Trophoblast cell (in vitro differentiated cells and primary cell): Measurements from ENCODE around the gene AGRP.

Experiments
- DNase-seq, 2 donors: peaks; one replicate each; pipeline ENCODE4 v3.0.0-alpha.2; 2016
- H2AFZ ChIP-seq: 2 replicates; pipeline ENCODE4 v1.6.1; 2013; ENCODE audit warnings: low read length, moderate library complexity, mild to moderate bottlenecking; ENCODE audit not compliant: insufficient read depth, poor library complexity
- H2AK5ac ChIP-seq: 2 replicates; pipeline ENCODE4 v1.6.1; 2013; ENCODE audit warnings: mild to moderate bottlenecking, low read length
- H2BK120ac ChIP-seq: 2 replicates; pipeline ENCODE4 v1.6.1; 2013; ENCODE audit warnings: low read length, mild to moderate bottlenecking, moderate library complexity; ENCODE audit not compliant: insufficient read depth, poor library complexity
- H2BK12ac ChIP-seq: 2 replicates; pipeline ENCODE4 v1.6.1; 2013; ENCODE audit warnings: mild to moderate bottlenecking, low read length, moderate library complexity
- H2BK5ac ChIP-seq: 2 replicates; pipeline ENCODE4 v1.6.1; 2013; ENCODE audit warnings: low read length, low read depth, moderate library complexity, mild to moderate bottlenecking; ENCODE audit not compliant: poor library complexity
- H3K14ac ChIP-seq: 2 replicates; pipeline ENCODE4 v1.6.1; 2013; ENCODE audit warnings: mild to moderate bottlenecking, low read length
- H3K18ac ChIP-seq: 2 replicates; pipeline ENCODE4 v1.6.1; 2013; ENCODE audit warnings: mild to moderate bottlenecking, low read length
- H3K23ac ChIP-seq: 2 replicates; pipeline ENCODE4 v1.6.1; 2013; ENCODE audit warnings: low read length
- H3K27ac ChIP-seq: 2 replicates; pipeline ENCODE4 v1.5.1; 2013; ENCODE audit warnings: low read depth, mild to moderate bottlenecking, inconsistent platforms, low read length, moderate library complexity
- H3K27me3 ChIP-seq: 2 replicates; pipeline ENCODE4 v1.6.1; 2013; ENCODE audit warnings: inconsistent platforms, mild to moderate bottlenecking, low read length, moderate library complexity; ENCODE audit not compliant: insufficient read depth
- H3K36me3 ChIP-seq, 2 experiments: 1 replicate in 1 of 2; 2 replicates in 1 of 2; pipeline ENCODE4 v1.6.1; 2013; ENCODE audit warnings: low read length in 2 of 2, mild to moderate bottlenecking in 2 of 2, moderate library complexity in 1 of 2; ENCODE audit not compliant: insufficient read depth in 2 of 2, control insufficient read depth in 1 of 2
- H3K4ac ChIP-seq: 2 replicates; pipeline ENCODE4 v1.6.1; 2013; ENCODE audit warnings: low read depth, mild to moderate bottlenecking, low read length, moderate library complexity
- H3K4me1 ChIP-seq, 2 experiments: 1 replicate in 1 of 2; 2 replicates in 1 of 2; pipeline ENCODE4 v1.6.1; 2013; ENCODE audit warnings: low read length in 2 of 2, mild to moderate bottlenecking in 2 of 2, moderate library complexity in 1 of 2; ENCODE audit not compliant: insufficient read depth in 2 of 2, control insufficient read depth in 1 of 2
- H3K4me2 ChIP-seq: 2 replicates; pipeline ENCODE4 v1.6.1; 2013; ENCODE audit warnings: inconsistent platforms, mild to moderate bottlenecking, low read length, moderate library complexity
- H3K4me3 ChIP-seq: 2 replicates; pipeline ENCODE4 v1.5.1; 2013; ENCODE audit warnings: mild to moderate bottlenecking, low read depth, low read length, inconsistent platforms
- H3K79me1 ChIP-seq: one replicate; pipeline ENCODE4 v1.6.1; 2013; ENCODE audit warnings: low read length
- H3K79me2 ChIP-seq: 2 replicates; pipeline ENCODE4 v1.6.1; 2013; ENCODE audit warnings: low read length, mild to moderate bottlenecking; ENCODE audit not compliant: control insufficient read depth, insufficient read depth, poor library complexity
- H3K9ac ChIP-seq: 2 replicates; pipeline ENCODE4 v1.6.1; 2013; ENCODE audit warnings: mild to moderate bottlenecking, low read length
- H3K9me3 ChIP-seq: 2 replicates; pipeline ENCODE4 v1.6.1; 2013; ENCODE audit warnings: low read depth, mild to moderate bottlenecking, control low read depth, inconsistent platforms, low read length; ENCODE audit not compliant: insufficient read depth
- H4K12ac ChIP-seq: 2 replicates; pipeline ENCODE4 v1.6.1; 2013; ENCODE audit warnings: low read depth, mild to moderate bottlenecking, low read length, moderate library complexity
- H4K8ac ChIP-seq: 2 replicates; pipeline ENCODE4 v1.6.1; 2013; ENCODE audit warnings: low read depth, mild to moderate bottlenecking, low read length, moderate library complexity
- H4K91ac ChIP-seq: one replicate; pipeline ENCODE4 v1.6.1; 2013; ENCODE audit warnings: low read depth, mild to moderate bottlenecking, low read length, moderate library complexity
- WGBS: extraction: QIAGEN DNeasy Blood & Tissue Kit; methylation state at CpG from one replicate; pipeline ENCODE4 v1.1.7; 2013; ENCODE audit warnings: missing lambda C conversion rate; ENCODE audit not compliant: insufficient read length, insufficient coverage; ENCODE audit errors: extremely low coverage; 5-methylcytosine and 5-hydroxymethylcytosine counted together

Gene AGRP

DNA sequence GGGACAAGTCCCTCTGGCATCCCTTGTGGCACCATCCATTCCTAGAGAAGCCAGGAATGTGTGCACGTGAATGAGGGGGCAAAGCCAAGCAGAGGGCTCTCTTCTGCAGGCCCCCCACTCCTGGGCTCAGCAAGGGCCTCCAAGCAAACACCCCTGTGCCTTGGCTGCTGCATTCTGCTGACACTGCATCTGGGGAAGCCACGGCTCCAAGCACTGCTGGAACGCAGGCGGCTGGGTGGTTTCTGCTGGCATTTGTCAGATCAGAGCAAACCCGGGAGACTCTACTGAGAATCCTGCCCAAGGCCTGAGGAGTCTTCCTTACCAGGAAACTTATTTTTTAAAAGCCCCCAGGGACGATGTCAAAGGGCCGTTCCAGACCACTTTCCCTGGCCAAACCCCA, 25.7 kb downstream of the AGRP start:
- Histone ChIP-seq H2BK5ac (no peak overlapping the region), H3K18ac (no peak overlapping the region), H3K27me3 (no peaks in the 10 kb centered on the region), H4K12ac (no peak overlapping the region), H4K91ac (no peak overlapping the region), H3K27ac (no peak overlapping the region), H3K79me1 (no peaks in the 10 kb centered on the region), H2AK5ac (no peak overlapping the region), H2BK120ac (no peak overlapping the region), H3K79me2 (no peaks in the 10 kb centered on the region), H3K14ac (no peak overlapping the region), H3K9me3 (no peaks in the 10 kb centered on the region), H3K4ac (no peak overlapping the region), H3K4me1 (peaks cover 2 to 5% of the 10 kb centered on the region in 2 experiments), H3K23ac (no peak overlapping the region), H3K36me3 (peaks cover 26 to 30% of the 10 kb centered on the region in 2 experiments), H3K4me3 (no peak overlapping the region), H2AFZ (no peak overlapping the region), H3K4me2 (no peak overlapping the region), H4K8ac (no peak overlapping the region), H3K9ac (no peak overlapping the region), H2BK12ac (no peak overlapping the region)
- no CpG with 5 or more reads among the region's 7 CpGs for WGBS
- no peak for DNase-seq

GRCh38 chr16:67456391-67457081, 26.8 kb downstream of the AGRP start:
- no CpG with 5 or more reads among the region's 6 CpGs for WGBS
- no peaks in the 10 kb centered on the region for H3K79me1 ChIP-seq
- H2BK5ac ChIP-seq = no peak overlapping the region
- H3K4me2 ChIP-seq = no peak overlapping the region
- no peak overlapping the region for H3K4ac ChIP-seq
- no peak overlapping the region for H3K4me3 ChIP-seq
- H3K27ac ChIP-seq = no peak overlapping the region
- DNase-seq = no peak
- no peak overlapping the region for H2AK5ac ChIP-seq
- H3K27me3 ChIP-seq = no peaks in the 10 kb centered on the region
- no peaks in the 10 kb centered on the region for H3K79me2 ChIP-seq
- no peak overlapping the region for H3K18ac ChIP-seq
- no peak overlapping the region for H3K23ac ChIP-seq
- H2BK12ac ChIP-seq = no peak overlapping the region
- H3K36me3 ChIP-seq = peaks cover 29 to 35% of the 10 kb centered on the region in 2 experiments
- no peaks in the 10 kb centered on the region for H3K9me3 ChIP-seq
- no peak overlapping the region for H3K14ac ChIP-seq
- no peak overlapping the region for H4K8ac ChIP-seq
- no peak overlapping the region for H4K91ac ChIP-seq
- H3K4me1 ChIP-seq = peaks cover 2 to 5% of the 10 kb centered on the region in 2 experiments
- no peak overlapping the region for H2BK120ac ChIP-seq
- H4K12ac ChIP-seq = no peak overlapping the region
- no peak overlapping the region for H3K9ac ChIP-seq
- H2AFZ ChIP-seq = no peak overlapping the region

DNA sequence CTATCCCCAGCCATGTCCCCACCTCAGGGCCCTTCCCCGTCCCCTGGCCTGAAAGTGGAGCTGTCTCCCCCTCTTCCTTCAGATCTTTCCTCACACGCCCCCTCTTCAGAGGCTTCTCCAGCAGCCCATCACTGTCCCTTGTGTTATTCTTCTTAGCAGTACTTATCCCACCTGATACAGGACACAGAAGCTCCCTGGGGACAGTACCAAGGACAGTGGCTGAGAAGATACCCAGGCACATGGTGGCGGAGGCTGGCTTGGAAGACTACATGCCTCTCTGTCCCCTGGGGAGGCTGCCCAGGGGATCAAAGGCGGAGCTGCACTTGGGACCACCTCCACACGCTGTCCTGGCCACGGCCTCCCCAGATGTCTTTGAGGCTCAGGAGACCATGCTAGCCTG, 28.5 kb downstream of the AGRP start:
- Histone ChIP-seq H3K27ac (no peak overlapping the region), H3K4me2 (no peak overlapping the region), H2AFZ (no peak overlapping the region), H4K12ac (no peak overlapping the region), H3K4me3 (no peak overlapping the region), H3K18ac (no peak overlapping the region), H3K9ac (no peak overlapping the region), H2BK12ac (no peak overlapping the region), H3K79me1 (no peaks in the 10 kb centered on the region), H4K91ac (no peak overlapping the region), H4K8ac (no peak overlapping the region), H3K4ac (no peak overlapping the region), H3K36me3 (peaks cover 32 to 37% of the 10 kb centered on the region in 2 experiments), H2BK5ac (no peak overlapping the region), H3K23ac (no peak overlapping the region), H3K14ac (no peak overlapping the region), H2AK5ac (no peak overlapping the region), H3K9me3 (no peaks in the 10 kb centered on the region), H2BK120ac (no peak overlapping the region), H3K4me1 (peaks cover 2 to 5% of the 10 kb centered on the region in 2 experiments), H3K27me3 (no peaks in the 10 kb centered on the region), H3K79me2 (no peaks in the 10 kb centered on the region)
- WGBS = no CpG with 5 or more reads among the region's 6 CpGs
- no peak for DNase-seq

DNA sequence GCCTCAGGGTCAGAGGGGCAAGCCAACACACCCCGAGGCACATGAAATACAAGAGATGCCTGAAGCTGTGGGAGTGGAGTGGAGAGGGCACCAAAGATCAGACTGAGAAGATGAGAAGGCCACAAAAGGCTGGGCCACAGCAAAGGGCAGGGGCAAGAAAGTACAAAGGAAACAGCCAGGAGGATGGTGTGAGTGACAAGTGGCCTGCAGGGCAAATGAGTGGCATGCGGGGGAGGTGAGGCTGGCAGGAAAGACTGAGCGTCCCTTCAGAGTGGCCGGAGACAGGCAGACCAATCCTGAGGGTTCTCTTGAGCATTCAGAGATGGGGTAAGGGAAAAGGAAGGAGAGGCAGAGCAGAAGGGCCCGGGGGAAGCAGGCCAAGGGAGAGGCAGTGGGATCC, 29.2 kb downstream of the AGRP start:
- no peak overlapping the region for H3K14ac ChIP-seq
- no peak overlapping the region for H2BK120ac ChIP-seq
- WGBS = no CpG with 5 or more reads among the region's 5 CpGs
- H2AFZ ChIP-seq = no peak overlapping the region
- H3K79me2 ChIP-seq = no peaks in the 10 kb centered on the region
- H4K8ac ChIP-seq = no peak overlapping the region
- H3K4me1 ChIP-seq = peaks cover 2 to 5% of the 10 kb centered on the region in 2 experiments
- no peak overlapping the region for H4K12ac ChIP-seq
- DNase-seq = no peak
- H2BK12ac ChIP-seq = no peak overlapping the region
- no peak overlapping the region for H3K18ac ChIP-seq
- H3K4me3 ChIP-seq = no peak overlapping the region
- peaks cover 32 to 35% of the 10 kb centered on the region in 2 experiments for H3K36me3 ChIP-seq
- no peak overlapping the region for H3K9ac ChIP-seq
- no peak overlapping the region for H2AK5ac ChIP-seq
- H3K4me2 ChIP-seq = no peak overlapping the region
- no peaks in the 10 kb centered on the region for H3K27me3 ChIP-seq
- H3K23ac ChIP-seq = no peak overlapping the region
- H2BK5ac ChIP-seq = no peak overlapping the region
- no peak overlapping the region for H3K4ac ChIP-seq
- H3K9me3 ChIP-seq = no peaks in the 10 kb centered on the region
- no peaks in the 10 kb centered on the region for H3K79me1 ChIP-seq
- H3K27ac ChIP-seq = no peak overlapping the region
- H4K91ac ChIP-seq = no peak overlapping the region
